Measurements from ENCODE around the gene EXTL1. TPM values are rescaled to one million over a fixed set of nuclear protein-coding genes. Genes with fewer than 3 reads are reported as not detected.

The EXTL1 gene
- total RNA-seq, 1 donor from 2014 or later: not detected

DNA sequence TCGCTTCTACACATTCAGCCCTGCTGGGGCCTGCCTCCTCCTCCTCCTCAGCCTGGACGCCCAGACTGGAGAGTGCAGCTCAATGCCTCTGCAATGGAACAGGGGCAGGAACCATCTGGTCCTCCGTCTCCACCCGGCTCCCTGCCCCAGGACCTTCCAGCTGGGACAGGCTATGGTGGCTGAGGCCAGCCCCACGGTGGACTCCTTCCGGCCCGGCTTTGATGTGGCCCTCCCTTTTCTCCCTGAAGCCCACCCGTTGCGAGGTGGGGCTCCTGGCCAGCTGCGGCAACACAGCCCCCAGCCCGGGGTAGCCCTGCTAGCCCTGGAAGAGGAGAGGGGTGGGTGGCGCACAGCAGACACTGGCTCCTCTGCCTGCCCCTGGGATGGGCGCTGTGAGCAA lies 1.4 kb downstream of the EXTL1 start:
- intact Hi-C loops (cut with micrococcal nuclease): no loop called here
- Mint-ChIP-seq H3K27me3 (peaks cover 6% of the 10 kb centered on the region), H3K36me3 (ENCODE audit: low read depth) (no peaks in the 10 kb centered on the region), H3K9me3 (no peaks in the 10 kb centered on the region), H3K4me3 (no peak overlapping the region), H3K4me1 (peaks cover 16% of the 10 kb centered on the region), H3K27ac (no peak overlapping the region)
- DNase-seq: no peak

DNA sequence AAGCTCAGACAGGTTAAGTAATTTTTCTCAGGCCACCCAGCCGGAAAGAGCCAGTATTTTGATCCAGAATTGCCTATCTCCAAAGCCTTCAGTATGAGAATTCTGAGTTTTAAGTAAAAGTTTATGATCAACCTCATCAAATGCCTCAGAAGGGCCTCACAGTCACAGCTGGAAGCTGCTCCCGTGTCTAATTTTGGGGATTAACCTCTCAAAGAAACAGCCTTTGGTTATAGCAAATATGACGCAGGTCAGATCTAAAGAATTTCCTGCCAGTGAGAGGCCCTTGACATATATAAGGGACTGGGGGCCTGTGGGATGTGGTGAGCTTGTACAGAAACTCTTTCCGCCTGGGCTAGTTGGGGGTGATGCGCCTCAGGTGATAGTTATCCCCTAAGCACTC lies 2.3 kb downstream of the EXTL1 start:
- intact Hi-C loops (cut with micrococcal nuclease): no loop called here
- Mint-ChIP-seq H3K4me3 (no peak overlapping the region), H3K27ac (no peak overlapping the region), H3K27me3 (peaks cover 6% of the 10 kb centered on the region), H3K36me3 (ENCODE audit: low read depth) (no peaks in the 10 kb centered on the region), H3K9me3 (no peaks in the 10 kb centered on the region), H3K4me1 (peaks cover 16% of the 10 kb centered on the region)
- no peak for DNase-seq

GRCh38 chr1:26025060-26025459 lies 3.5 kb downstream of the EXTL1 start:
- Mint-ChIP-seq H3K36me3 (ENCODE audit: low read depth) (no peaks in the 10 kb centered on the region), H3K27ac (no peak overlapping the region), H3K27me3 (peaks cover 6% of the 10 kb centered on the region), H3K4me1 (peaks cover 9% of the 10 kb centered on the region), H3K9me3 (no peaks in the 10 kb centered on the region), H3K4me3 (no peak overlapping the region)
- no peak for DNase-seq
- intact Hi-C loops (cut with micrococcal nuclease): no loop called here

- peaks cover 6% of the 10 kb centered on the region for H3K4me1 Mint-ChIP-seq
- H3K4me3 Mint-ChIP-seq: no peak overlapping the region
- no peaks in the 10 kb centered on the region for H3K9me3 Mint-ChIP-seq
- intact Hi-C loops (cut with micrococcal nuclease): no loop called here
- peaks cover 6% of the 10 kb centered on the region for H3K27me3 Mint-ChIP-seq
- no peak for DNase-seq
- no peaks in the 10 kb centered on the region for H3K36me3 Mint-ChIP-seq (ENCODE audit: low read depth)
- H3K27ac Mint-ChIP-seq: no peak overlapping the region
Observed at GRCh38 chr1:26025517-26025916, 3.9 kb downstream of the EXTL1 start.

- intact Hi-C loops (cut with micrococcal nuclease): no loop called here
- H3K9me3 Mint-ChIP-seq: no peaks in the 10 kb centered on the region
- no peaks in the 10 kb centered on the region for H3K36me3 Mint-ChIP-seq (ENCODE audit: low read depth)
- DNase-seq: no peak
- peaks cover 2% of the 10 kb centered on the region for H3K27me3 Mint-ChIP-seq
- no peak overlapping the region for H3K27ac Mint-ChIP-seq
- peaks cover 4% of the 10 kb centered on the region for H3K4me1 Mint-ChIP-seq
- H3K4me3 Mint-ChIP-seq: no peak overlapping the region
Observed at GRCh38 chr1:26027716-26028489, 6.3 kb downstream of the EXTL1 start.

- Mint-ChIP-seq H3K4me3 (no peak overlapping the region), H3K9me3 (no peaks in the 10 kb centered on the region), H3K4me1 (peaks cover 4% of the 10 kb centered on the region), H3K27ac (no peak overlapping the region), H3K36me3 (ENCODE audit: low read depth) (no peaks in the 10 kb centered on the region), H3K27me3 (peaks cover 2% of the 10 kb centered on the region)
- no peak for DNase-seq
- intact Hi-C loops (cut with micrococcal nuclease): no loop called here
Observed at GRCh38 chr1:26028490-26028980, 7.0 kb downstream of the EXTL1 start.

GRCh38 chr1:26029054-26029863 lies 7.7 kb downstream of the EXTL1 start:
- no peak overlapping the region for H3K4me3 Mint-ChIP-seq
- H3K36me3 Mint-ChIP-seq (ENCODE audit: low read depth): no peaks in the 10 kb centered on the region
- H3K27me3 Mint-ChIP-seq: peaks cover 6% of the 10 kb centered on the region
- DNase-seq: no peak
- H3K4me1 Mint-ChIP-seq: peaks cover 4% of the 10 kb centered on the region
- intact Hi-C loops (cut with micrococcal nuclease): no loop called here
- H3K9me3 Mint-ChIP-seq: no peaks in the 10 kb centered on the region
- H3K27ac Mint-ChIP-seq: no peak overlapping the region

DNA sequence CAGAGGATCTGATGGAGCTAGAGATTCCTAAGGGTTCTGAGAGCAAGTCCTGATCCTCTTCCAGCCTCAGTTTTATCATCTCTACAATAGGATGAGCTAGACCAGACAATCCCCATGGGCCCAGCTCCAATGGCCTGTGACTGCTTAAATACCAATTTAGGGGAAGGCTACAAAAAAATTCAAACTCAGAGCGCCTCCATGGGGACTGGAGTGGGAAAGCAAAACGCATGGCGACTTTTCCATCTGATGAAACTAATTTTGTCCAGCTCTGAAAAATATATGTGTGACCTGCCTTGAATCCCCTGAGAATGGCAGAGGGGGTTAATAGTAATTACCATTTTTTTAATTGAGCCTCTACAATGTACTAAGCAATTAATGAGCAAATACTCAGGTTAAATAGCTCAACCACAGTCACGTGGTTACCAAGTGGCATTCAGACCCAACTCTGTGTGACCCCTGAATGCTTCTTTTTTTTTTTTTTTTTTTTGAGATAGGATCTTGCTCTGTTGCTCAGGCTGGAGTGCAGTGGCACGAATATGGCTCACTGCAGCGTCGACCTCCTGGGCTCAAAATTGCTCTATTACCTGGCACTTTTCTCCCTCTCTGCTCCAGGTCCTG lies 8.4 kb downstream of the EXTL1 start:
- Mint-ChIP-seq H3K4me3 (no peak overlapping the region), H3K27ac (no peak overlapping the region), H3K9me3 (no peaks in the 10 kb centered on the region), H3K4me1 (peaks cover 11% of the 10 kb centered on the region), H3K36me3 (ENCODE audit: low read depth) (no peaks in the 10 kb centered on the region), H3K27me3 (peaks cover 10% of the 10 kb centered on the region)
- DNase-seq: no peak
- intact Hi-C loops (cut with micrococcal nuclease): no loop called here

DNA sequence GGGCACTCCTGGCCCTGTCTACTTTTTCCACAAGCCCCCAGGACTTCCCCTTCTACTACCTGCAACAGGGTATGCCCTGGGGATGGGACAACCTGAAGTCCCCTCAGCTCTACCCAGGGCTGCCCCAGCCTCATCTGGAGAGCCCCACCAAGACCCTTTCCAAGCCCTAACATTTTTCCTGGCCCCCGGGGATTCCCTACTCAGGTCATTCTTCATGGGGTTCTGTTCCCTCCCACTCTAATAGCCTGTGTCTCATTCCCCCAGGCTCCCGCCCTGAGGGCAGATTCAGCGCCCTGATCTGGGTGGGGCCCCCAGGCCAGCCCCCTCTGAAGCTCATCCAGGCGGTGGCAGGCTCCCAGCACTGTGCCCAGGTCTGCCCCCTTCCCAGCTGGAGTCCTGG lies 9.6 kb downstream of the EXTL1 start:
- H3K36me3 Mint-ChIP-seq (ENCODE audit: low read depth): no peaks in the 10 kb centered on the region
- H3K4me1 Mint-ChIP-seq: peaks cover 15% of the 10 kb centered on the region
- intact Hi-C loops (cut with micrococcal nuclease): no loop called here
- no peak overlapping the region for H3K27ac Mint-ChIP-seq
- no peak for DNase-seq
- no peak overlapping the region for H3K4me3 Mint-ChIP-seq
- no peaks in the 10 kb centered on the region for H3K9me3 Mint-ChIP-seq
- H3K27me3 Mint-ChIP-seq: peaks cover 10% of the 10 kb centered on the region

- intact Hi-C loops (cut with micrococcal nuclease): no loop called here
- Mint-ChIP-seq H3K36me3 (ENCODE audit: low read depth) (no peaks in the 10 kb centered on the region), H3K4me1 (peaks cover 17% of the 10 kb centered on the region), H3K9me3 (no peaks in the 10 kb centered on the region), H3K4me3 (no peak overlapping the region), H3K27ac (no peak overlapping the region), H3K27me3 (peaks cover 12% of the 10 kb centered on the region)
- no peak for DNase-seq
Observed at GRCh38 chr1:26031611-26032220, 10.1 kb downstream of the EXTL1 start.

DNA sequence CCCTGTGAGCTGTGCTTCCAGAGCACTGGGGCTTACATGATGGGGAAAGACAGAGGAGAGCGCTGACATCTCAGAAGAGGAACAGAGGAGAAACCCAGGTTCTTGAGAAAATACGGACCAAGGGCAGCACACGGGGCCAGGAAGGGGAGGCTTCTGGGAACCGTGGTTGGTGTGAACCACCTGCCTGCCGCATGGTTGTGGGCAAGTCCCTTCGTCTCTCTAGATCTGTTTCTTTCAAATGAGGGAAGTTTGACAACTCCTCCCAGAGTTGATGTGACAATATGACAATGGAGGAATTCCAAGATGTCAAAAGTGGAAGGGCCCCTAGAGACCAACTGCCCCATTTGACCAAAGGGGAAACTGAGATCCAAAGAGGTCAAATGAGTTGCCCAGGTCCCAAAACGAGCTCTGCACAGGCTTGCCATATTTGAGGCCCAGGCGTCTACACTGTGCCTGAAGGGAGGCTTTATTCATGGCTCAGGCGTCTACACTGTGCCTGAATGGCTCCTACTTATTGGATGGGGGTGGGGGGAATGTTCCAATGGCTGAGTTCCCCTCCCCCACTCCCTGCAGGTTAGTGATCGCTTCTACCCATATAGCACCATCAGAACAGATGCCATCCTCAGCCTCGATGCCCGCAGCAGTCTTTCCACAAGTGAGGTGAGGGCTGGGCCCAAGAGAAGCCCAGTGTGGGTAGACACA lies 11.2 kb downstream of the EXTL1 start:
- intact Hi-C loops (cut with micrococcal nuclease): no loop called here
- Mint-ChIP-seq H3K27me3 (peaks cover 12% of the 10 kb centered on the region), H3K36me3 (ENCODE audit: low read depth) (no peaks in the 10 kb centered on the region)

DNA sequence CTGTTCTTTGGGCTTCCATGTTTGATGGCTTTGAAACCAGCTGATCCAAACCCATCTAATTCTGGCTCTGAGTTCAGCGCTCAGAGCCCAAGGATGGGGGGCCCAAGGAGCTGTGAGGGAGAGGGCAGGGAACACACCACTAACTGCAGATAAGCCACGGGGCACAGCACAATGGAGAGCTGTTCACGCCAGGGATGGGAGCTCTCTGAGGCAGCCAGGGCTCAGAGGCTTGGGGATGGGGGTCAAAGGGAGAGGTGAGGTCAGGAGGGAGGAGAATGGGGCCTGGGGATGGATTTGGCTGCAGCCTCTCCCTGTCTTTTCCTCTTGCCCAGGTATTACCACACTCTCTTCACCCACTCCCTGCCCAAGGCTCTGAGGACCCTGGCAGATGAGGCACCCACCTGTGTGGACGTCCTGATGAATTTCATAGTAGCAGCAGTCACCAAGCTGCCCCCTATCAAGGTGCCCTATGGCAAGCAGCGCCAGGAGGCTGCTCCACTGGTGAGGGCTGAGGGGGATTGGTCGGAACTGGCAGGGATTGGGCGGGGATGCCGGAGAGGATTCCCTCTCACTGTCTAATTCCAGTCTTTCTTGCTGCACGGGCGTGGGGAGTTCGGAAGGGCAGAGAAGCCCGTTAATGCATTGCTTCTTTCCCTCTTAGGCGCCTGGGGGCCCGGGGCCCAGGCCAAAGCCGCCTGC lies 13.1 kb downstream of the EXTL1 start:
- Mint-ChIP-seq H3K4me3 (peak overlapping the region; percentile 91), H3K4me1 (peaks cover 13% of the 10 kb centered on the region), H3K9me3 (no peaks in the 10 kb centered on the region), H3K27me3 (peaks cover 13% of the 10 kb centered on the region), H3K36me3 (ENCODE audit: low read depth) (no peaks in the 10 kb centered on the region), H3K27ac (no peak overlapping the region)
- intact Hi-C loops (cut with micrococcal nuclease): loop anchor here (2.0 to 5.0 kb wide), 3 partner anchors 36 to 198 kb away; partner anchors contain the start of genes CEP85, PAFAH2 and PDIK1L
- no peak for DNase-seq

More for the DNA sequence above, 11.2 kb downstream of the EXTL1 start:
- Mint-ChIP-seq H3K27ac (no peak overlapping the region), H3K4me3 (no peak overlapping the region), H3K9me3 (no peaks in the 10 kb centered on the region), H3K4me1 (peaks cover 13% of the 10 kb centered on the region)
- DNase-seq: no peak

All from activated CD4-positive, alpha-beta T cell treated with anti-CD3 and anti-CD28 coated beads, Interleukin-2, amount 10 ng/mL, durations not matched to agents 24 days and 14 days (primary cell).